ENCODE measurements around the gene ABHD17C. TPM values are rescaled to one million over a fixed set of nuclear protein-coding genes. Genes with fewer than 3 reads are reported as not detected.

The ABHD17C gene
- total RNA-seq, 2 experiments from 2014 or later = 0.47 to 0.70 TPM

GRCh38 chr15:80730926-80731325, 35.8 kb downstream of the ABHD17C start:
- intact Hi-C loops (cut with micrococcal nuclease; ENCODE audit: unreplicated experiment) = no loop called here
- Histone ChIP-seq H3K36me3 (ENCODE audit: insufficient read depth, low read length) (no peaks in the 10 kb centered on the region), H3K9me2 (ENCODE audit: insufficient read depth, low read length) (no peaks in the 10 kb centered on the region), H3K79me2 (ENCODE audit: insufficient read depth, low read depth, low read length) (no peaks in the 10 kb centered on the region), H2AFZ (ENCODE audit: low read length) (no peak overlapping the region), H4K20me1 (ENCODE audit: insufficient read depth, low read length) (no peaks in the 10 kb centered on the region), H3K4me1 (ENCODE audit: insufficient read depth, low read length, poor library complexity, severe bottlenecking) (no peaks in the 10 kb centered on the region), H3K4me3 (ENCODE audit: low read depth, low read length, poor library complexity, severe bottlenecking) (no peak overlapping the region), H3K9me3 (ENCODE audit: low read length) (no peaks in the 10 kb centered on the region), H3K4me2 (ENCODE audit: low read length) (no peak overlapping the region), H3K27ac (ENCODE audit: low read depth, low read length, poor library complexity, severe bottlenecking) (no peak overlapping the region)
- CTCF ChIA-PET (ENCODE audit: unreplicated experiment) = no interaction called here
- BruUV-seq (replicated peaks) = no TSS peak
- POLR2A ChIA-PET = no interaction called here
- no peak for TF ChIP-seq CTCF (conservative IDR thresholded peaks at IDR 0.05; ENCODE audit: low read length)
- no peak for TF ChIP-seq EZH2phosphoT487 (IDR thresholded peaks at IDR 0.05; ENCODE audit: borderline replicate concordance, low read depth, low read length)
- DNase-seq (ENCODE audit: low spot score) = no peak

GRCh38 chr15:80732167-80732566, 37.1 kb downstream of the ABHD17C start:
- POLR2A ChIA-PET = no interaction called here

DNA sequence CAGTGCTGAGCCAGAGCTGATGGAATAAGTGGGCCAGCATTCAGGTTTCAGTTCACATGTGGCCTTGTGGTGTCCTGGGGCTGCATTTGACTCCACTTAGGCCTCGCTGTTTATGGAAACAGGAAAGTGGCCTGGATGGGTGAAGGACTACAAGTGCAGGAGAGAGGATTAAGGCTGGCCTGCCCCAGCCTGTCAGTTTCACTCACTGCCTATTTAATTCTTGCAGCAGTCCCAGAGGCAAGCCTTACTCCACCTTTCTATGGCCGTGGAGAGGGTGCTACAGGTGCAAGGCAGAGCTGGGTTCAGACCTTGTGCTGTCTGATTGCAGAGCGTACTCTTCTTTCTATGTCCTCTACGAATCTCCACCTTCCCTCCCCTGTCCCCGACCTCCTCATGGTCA, 37.7 kb downstream of the ABHD17C start:
- H3K36me3 ChIP-seq (ENCODE audit: insufficient read depth, low read length) = no peaks in the 10 kb centered on the region
- no peak overlapping the region for H2AFZ ChIP-seq (ENCODE audit: low read length)
- no peak overlapping the region for H3K4me2 ChIP-seq (ENCODE audit: low read length)
- no peak for DNase-seq (ENCODE audit: low spot score)
- intact Hi-C loops (cut with micrococcal nuclease; ENCODE audit: unreplicated experiment) = no loop called here
- no peaks in the 10 kb centered on the region for H3K9me2 ChIP-seq (ENCODE audit: insufficient read depth, low read length)
- no TSS peak for BruUV-seq (replicated peaks)
- H4K20me1 ChIP-seq (ENCODE audit: insufficient read depth, low read length) = no peaks in the 10 kb centered on the region
- TF ChIP-seq CTCF (conservative IDR thresholded peaks at IDR 0.05; ENCODE audit: low read length) (no peak), EZH2phosphoT487 (IDR thresholded peaks at IDR 0.05; ENCODE audit: borderline replicate concordance, low read depth, low read length) (no peak)
- no peaks in the 10 kb centered on the region for H3K4me1 ChIP-seq (ENCODE audit: insufficient read depth, low read length, poor library complexity, severe bottlenecking)
- no peak overlapping the region for H3K27ac ChIP-seq (ENCODE audit: low read depth, low read length, poor library complexity, severe bottlenecking)
- POLR2A ChIA-PET = no interaction called here
- no peaks in the 10 kb centered on the region for H3K9me3 ChIP-seq (ENCODE audit: low read length)
- H3K4me3 ChIP-seq (ENCODE audit: low read depth, low read length, poor library complexity, severe bottlenecking) = no peak overlapping the region
- CTCF ChIA-PET (ENCODE audit: unreplicated experiment) = no interaction called here
- no peaks in the 10 kb centered on the region for H3K79me2 ChIP-seq (ENCODE audit: insufficient read depth, low read depth, low read length)

More at GRCh38 chr15:80732167-80732566, 37.1 kb downstream of the ABHD17C start:
- no peaks in the 10 kb centered on the region for H3K9me3 ChIP-seq (ENCODE audit: low read length)
- H3K4me3 ChIP-seq (ENCODE audit: low read depth, low read length, poor library complexity, severe bottlenecking) = no peak overlapping the region
- H2AFZ ChIP-seq (ENCODE audit: low read length) = no peak overlapping the region
- H3K36me3 ChIP-seq (ENCODE audit: insufficient read depth, low read length) = no peaks in the 10 kb centered on the region
- H3K4me2 ChIP-seq (ENCODE audit: low read length) = no peak overlapping the region
- no peaks in the 10 kb centered on the region for H3K4me1 ChIP-seq (ENCODE audit: insufficient read depth, low read length, poor library complexity, severe bottlenecking)
- intact Hi-C loops (cut with micrococcal nuclease; ENCODE audit: unreplicated experiment) = no loop called here
- no peaks in the 10 kb centered on the region for H3K9me2 ChIP-seq (ENCODE audit: insufficient read depth, low read length)
- DNase-seq (ENCODE audit: low spot score) = no peak
- H3K27ac ChIP-seq (ENCODE audit: low read depth, low read length, poor library complexity, severe bottlenecking) = no peak overlapping the region
- no peaks in the 10 kb centered on the region for H3K79me2 ChIP-seq (ENCODE audit: insufficient read depth, low read depth, low read length)
- no TSS peak for BruUV-seq (replicated peaks)
- TF ChIP-seq CTCF (conservative IDR thresholded peaks at IDR 0.05; ENCODE audit: low read length) (no peak), EZH2phosphoT487 (IDR thresholded peaks at IDR 0.05; ENCODE audit: borderline replicate concordance, low read depth, low read length) (no peak)
- CTCF ChIA-PET (ENCODE audit: unreplicated experiment) = no interaction called here
- H4K20me1 ChIP-seq (ENCODE audit: insufficient read depth, low read length) = no peaks in the 10 kb centered on the region
